CD4-positive, alpha-beta T cell treated with Interleukin-15 for 1 hour (primary cell): Measurements from ENCODE around the gene RBM38.

ENCODE experiments used
- DNase-seq: peaks from one replicate; pipeline ENCODE4 v3.0.0-alpha.2; 2020

The RBM38 gene

GRCh38 chr20:57391439-57392301, 474 bp downstream of the RBM38 start:
- DNase-seq = peak; percentile 20

- DNase-seq = peak; percentile 89
Observed at GRCh38 chr20:57392512-57393271, 1.5 kb downstream of the RBM38 start.

- peak; percentile 23 for DNase-seq
Observed at GRCh38 chr20:57393321-57394120, 2.3 kb downstream of the RBM38 start.

GRCh38 chr20:57394121-57395082, 3.2 kb downstream of the RBM38 start:
- peak; percentile 16 for DNase-seq

GRCh38 chr20:57395111-57395966, 4.1 kb downstream of the RBM38 start:
- peak; percentile 16 for DNase-seq

- peak; percentile 16 for DNase-seq
Observed at GRCh38 chr20:57396212-57396983, 5.2 kb downstream of the RBM38 start.

- peak; percentile 19 for DNase-seq
Observed at GRCh38 chr20:57396984-57397692, 5.9 kb downstream of the RBM38 start.

GRCh38 chr20:57397693-57398108, 6.5 kb downstream of the RBM38 start:
- peak; percentile 81 for DNase-seq

GRCh38 chr20:57398231-57398821, 7.1 kb downstream of the RBM38 start:
- peak; percentile 96 for DNase-seq

- no peak for DNase-seq
Observed at GRCh38 chr20:57398901-57399535, 7.8 kb downstream of the RBM38 start.

GRCh38 chr20:57399587-57400155, 8.5 kb downstream of the RBM38 start:
- peak; percentile 25 for DNase-seq

- peak; percentile 34 for DNase-seq
Observed at GRCh38 chr20:57400231-57400701, 9.1 kb downstream of the RBM38 start.

GRCh38 chr20:57400821-57401564, 9.8 kb downstream of the RBM38 start:
- DNase-seq = peak; percentile 85

- DNase-seq = no peak
Observed at GRCh38 chr20:57401565-57401918, 10.3 kb downstream of the RBM38 start.

GRCh38 chr20:57402206-57403125, 11.3 kb downstream of the RBM38 start:
- peak; percentile 15 for DNase-seq

- peak; percentile 16 for DNase-seq
Observed at GRCh38 chr20:57403216-57403615, 12.0 kb downstream of the RBM38 start.
